Upper lobe of left lung (tissue), 4 donors: Measurements from ENCODE around the gene FOXN1.

Source experiments
- EP300 ChIP-seq, 4 donors: sonication (generic); formaldehyde crosslinking; IDR thresholded peaks; one replicate each; pipeline ENCODE4 v1.5.1; 2017; ENCODE audit warnings: antibody characterized with exemption in 4 of 4, control low read depth in 2 of 4
- POLR2A ChIP-seq, 4 donors: fragments of 450-650 bp; IDR thresholded peaks; one replicate each; pipeline ENCODE4 v1.5.1; 2016 to 2017; ENCODE audit warnings: antibody characterized with exemption in 4 of 4, mild to moderate bottlenecking in 2 of 4
- POLR2AphosphoS5 ChIP-seq, 2 donors: sonication (generic); formaldehyde crosslinking; IDR thresholded peaks; one replicate each; pipeline ENCODE4 v1.5.1; 2017; ENCODE audit warnings: antibody characterized with exemption in 2 of 2
- TF ChIP-seq, protein P1 (sequence below), 6 experiments: fragments of 450-650 bp in 4 of 6; fragments of 200-600 bp in 2 of 6; sonication (generic) in 2 of 6; IDR thresholded peaks; one replicate each; pipeline ENCODE4 v1.5.1; 2016 to 2019; ENCODE audit warnings: antibody characterized with exemption in 6 of 6

DNA sequence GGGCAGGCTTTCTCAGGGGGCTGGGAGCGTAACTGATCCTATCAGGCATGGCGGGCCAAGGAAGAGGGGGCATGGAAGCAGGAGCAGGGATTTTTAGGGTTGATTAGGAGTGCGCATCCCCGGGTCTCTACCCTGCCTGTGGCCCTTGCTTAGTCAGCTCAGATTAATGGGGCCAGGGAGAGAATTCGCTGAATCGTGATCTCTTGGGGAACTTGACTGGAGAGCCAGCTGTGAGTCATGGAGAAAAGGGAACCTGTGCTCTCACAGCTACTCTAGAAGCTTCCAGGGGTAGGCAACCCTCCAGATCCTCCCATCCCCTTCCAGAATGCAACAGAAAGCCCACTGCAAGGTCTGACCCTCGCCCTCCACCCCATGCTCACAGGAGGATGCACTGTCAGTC, 3.6 kb downstream of the FOXN1 start:
- TF ChIP-seq, protein P1, sequence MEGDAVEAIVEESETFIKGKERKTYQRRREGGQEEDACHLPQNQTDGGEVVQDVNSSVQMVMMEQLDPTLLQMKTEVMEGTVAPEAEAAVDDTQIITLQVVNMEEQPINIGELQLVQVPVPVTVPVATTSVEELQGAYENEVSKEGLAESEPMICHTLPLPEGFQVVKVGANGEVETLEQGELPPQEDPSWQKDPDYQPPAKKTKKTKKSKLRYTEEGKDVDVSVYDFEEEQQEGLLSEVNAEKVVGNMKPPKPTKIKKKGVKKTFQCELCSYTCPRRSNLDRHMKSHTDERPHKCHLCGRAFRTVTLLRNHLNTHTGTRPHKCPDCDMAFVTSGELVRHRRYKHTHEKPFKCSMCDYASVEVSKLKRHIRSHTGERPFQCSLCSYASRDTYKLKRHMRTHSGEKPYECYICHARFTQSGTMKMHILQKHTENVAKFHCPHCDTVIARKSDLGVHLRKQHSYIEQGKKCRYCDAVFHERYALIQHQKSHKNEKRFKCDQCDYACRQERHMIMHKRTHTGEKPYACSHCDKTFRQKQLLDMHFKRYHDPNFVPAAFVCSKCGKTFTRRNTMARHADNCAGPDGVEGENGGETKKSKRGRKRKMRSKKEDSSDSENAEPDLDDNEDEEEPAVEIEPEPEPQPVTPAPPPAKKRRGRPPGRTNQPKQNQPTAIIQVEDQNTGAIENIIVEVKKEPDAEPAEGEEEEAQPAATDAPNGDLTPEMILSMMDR (IDR thresholded peaks at IDR 0.05), result no peak
- TF ChIP-seq EP300 (IDR thresholded peaks at IDR 0.05), result no peak
- TF ChIP-seq POLR2A (IDR thresholded peaks at IDR 0.05), result no peak
- TF ChIP-seq POLR2AphosphoS5 (IDR thresholded peaks at IDR 0.05), result no peak
